D721Med (cell line): ENCODE measurements around the gene KMT2E.

Source experiments
- DNase-seq: peaks from one replicate; pipeline ENCODE4 v3.0.0; 2011; ENCODE audit warnings: low spot score; ENCODE audit not compliant: insufficient read length
- FAIRE-seq: peaks from 2 replicates; lab custom pipeline; 2011; peaks lifted over from hg19 to GRCh38; lab: Jason Lieb, UNC
- TF ChIP-seq, protein P1 (sequence below): IDR thresholded peaks from 2 replicates; pipeline ENCODE4 v1.5.1; 2012; ENCODE audit warnings: mild to moderate bottlenecking, control low read depth; ENCODE audit not compliant: insufficient read depth; ENCODE audit errors: missing control alignments

KMT2E gene

DNA sequence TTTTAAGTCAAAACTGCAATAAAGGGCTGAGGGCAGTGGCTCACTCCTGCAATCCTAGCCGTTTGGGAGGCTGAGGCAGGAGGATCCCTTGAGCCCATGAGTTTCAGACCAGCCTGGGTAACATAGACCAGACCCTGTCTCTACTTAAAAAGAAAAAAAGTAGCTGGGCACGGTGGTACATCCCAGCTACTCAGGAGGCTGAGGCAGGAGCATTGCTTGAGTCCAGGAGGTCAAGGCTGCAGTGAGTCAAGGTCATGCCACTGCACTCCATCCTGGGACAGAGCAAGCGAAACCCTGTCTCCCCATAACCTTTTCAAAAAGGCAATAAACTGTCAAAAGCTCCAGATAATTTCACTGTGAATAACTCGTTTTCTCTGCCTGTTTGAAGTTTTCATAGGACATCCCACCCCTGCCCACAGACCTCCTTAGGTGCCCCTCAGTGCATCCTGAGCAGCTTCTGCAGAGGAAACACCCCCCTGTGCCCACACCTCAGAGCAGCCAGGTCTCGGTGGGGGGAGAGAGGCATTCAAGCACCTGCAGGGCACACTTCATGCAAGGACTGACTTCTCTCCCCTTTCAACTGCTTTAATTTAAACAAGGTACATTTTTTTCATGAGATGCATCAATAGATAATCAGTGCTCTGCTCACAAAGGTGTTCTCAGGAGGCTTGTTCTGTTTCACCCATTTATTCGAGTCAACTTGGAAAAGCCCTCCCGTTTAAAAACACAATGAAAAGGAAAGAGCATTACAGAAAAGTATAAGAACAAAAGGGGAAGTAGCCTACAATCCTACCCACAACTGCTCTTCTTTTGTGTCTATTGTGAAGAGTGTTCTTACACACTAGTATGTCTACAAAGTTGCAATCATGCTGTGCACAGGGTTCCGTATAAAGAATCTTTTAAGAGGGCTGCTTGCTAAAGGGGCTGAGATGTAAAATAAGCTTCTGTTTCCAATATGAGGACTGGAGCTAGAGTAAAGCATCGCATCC, 104.9 kb downstream of the KMT2E start:
- TF ChIP-seq, protein P1, sequence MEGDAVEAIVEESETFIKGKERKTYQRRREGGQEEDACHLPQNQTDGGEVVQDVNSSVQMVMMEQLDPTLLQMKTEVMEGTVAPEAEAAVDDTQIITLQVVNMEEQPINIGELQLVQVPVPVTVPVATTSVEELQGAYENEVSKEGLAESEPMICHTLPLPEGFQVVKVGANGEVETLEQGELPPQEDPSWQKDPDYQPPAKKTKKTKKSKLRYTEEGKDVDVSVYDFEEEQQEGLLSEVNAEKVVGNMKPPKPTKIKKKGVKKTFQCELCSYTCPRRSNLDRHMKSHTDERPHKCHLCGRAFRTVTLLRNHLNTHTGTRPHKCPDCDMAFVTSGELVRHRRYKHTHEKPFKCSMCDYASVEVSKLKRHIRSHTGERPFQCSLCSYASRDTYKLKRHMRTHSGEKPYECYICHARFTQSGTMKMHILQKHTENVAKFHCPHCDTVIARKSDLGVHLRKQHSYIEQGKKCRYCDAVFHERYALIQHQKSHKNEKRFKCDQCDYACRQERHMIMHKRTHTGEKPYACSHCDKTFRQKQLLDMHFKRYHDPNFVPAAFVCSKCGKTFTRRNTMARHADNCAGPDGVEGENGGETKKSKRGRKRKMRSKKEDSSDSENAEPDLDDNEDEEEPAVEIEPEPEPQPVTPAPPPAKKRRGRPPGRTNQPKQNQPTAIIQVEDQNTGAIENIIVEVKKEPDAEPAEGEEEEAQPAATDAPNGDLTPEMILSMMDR: no peak
- DNase-seq (no peak), FAIRE-seq (no peak)

DNA sequence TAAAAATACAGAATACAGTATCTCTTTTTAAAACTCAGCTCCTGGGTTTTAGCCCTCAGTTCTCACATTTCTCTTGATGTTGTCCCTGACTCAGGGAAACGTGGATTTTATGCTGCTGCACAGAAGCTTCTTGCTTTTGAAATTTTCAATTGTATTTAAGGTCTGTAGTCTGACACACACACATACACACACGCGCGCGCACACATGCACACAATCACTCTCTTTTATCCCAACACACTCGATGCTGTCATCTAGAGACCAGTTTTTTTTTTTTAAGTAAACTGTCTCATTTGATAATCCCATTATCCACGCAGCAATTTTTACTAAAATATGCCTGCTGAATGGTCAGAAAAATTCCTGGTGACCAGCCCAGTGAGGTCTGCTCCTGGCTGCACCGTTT, 108.6 kb downstream of the KMT2E start:
- TF ChIP-seq, protein P1: no peak
- FAIRE-seq: no peak
- DNase-seq: no peak

DNA sequence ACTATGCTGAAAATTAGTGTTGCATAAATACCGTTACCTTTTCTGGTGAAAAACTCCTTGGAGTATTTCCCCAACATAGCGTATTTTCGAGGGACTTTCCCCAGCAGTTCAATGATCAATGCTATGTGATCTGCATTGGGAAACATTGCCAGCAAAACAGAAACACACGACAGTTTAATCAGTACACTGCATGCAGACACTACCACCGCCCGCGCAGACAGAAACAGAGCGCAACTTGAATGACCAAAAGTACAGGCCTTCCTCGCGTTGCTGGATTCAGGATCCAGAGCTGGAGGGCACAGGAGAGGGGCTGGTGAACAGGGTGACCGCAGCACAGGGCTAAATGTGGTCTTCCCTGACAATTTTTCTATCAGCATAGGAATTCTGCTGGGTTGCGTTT, 111.7 kb downstream of the KMT2E start:
- TF ChIP-seq, protein P1: no peak
- FAIRE-seq (no peak), DNase-seq (no peak)

DNA sequence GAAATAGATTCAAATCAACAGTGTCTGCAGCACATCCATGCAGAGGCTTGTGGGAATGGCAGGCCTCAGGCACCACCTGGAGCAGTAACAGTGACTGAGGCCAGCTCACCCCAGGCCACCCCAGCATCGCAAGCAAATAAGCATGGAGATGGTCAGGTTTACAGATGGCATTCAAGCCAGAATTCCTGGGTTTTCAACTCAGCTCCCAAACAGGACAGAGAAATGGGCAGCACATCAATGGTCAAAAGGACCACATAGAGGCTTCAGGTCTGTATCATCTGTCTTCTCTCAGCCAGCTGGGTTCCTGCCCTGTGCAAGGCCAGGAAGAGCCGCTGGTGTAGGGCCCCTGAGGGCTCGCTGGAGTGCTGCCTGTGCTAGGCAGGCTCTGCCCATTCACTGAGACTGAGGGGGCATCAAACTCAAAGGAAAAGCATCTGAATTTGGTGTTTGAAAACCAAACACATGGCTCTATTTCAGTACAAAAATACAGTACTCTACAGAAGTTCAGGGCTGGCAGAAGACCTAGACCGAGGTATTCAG, 112.5 kb downstream of the KMT2E start:
- FAIRE-seq (no peak), DNase-seq (no peak)
- TF ChIP-seq, protein P1: no peak

GRCh38 chr7:105127179-105127578, 113.2 kb downstream of the KMT2E start:
- TF ChIP-seq, protein P1: no peak
- DNase-seq (no peak), FAIRE-seq (no peak)

DNA sequence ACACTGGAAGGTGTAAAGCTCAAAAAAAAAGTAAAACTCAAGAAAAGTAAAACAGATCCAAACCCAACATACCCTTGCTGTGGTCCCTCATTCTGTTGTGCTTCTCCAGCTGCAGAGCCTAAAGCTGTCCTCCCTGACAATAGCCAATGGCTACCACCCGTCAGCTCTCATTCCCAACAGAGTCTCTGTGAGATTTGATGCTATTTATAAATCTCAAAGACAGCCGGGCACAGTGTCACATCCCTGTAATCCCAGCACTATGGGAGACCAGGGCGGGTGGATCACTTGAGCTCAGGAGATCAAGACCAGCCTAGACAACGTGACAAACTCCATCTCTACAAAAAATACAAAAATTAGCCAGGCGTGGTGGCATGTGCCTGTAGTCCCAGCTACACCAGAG, 116.0 kb downstream of the KMT2E start:
- TF ChIP-seq, protein P1: no peak
- DNase-seq: no peak
- FAIRE-seq: no peak

- no peak for DNase-seq
- no peak for FAIRE-seq
- TF ChIP-seq, protein P1: no peak
Measured at GRCh38 chr7:105130580-105130979, 116.6 kb downstream of the KMT2E start.
